B cell (primary cell): ENCODE results near the gene GIMD1. TPM values are rescaled to one million over a fixed set of nuclear protein-coding genes. Genes with fewer than 3 reads are reported as not detected.

Source experiments
- ATAC-seq: fragments of 200-7000 bp; cut with Tn5 transposase; one replicate; pipeline ENCODE4 v1.10.0; 2021; ENCODE audit warnings: low read depth, mild to moderate bottlenecking, moderate number of reproducible peaks, moderate library complexity
- CTCF ChIA-PET: fragments of 350-600 bp; sonication (Branson Sonifier 250); formaldehyde crosslinking; loops from one replicate; lab custom pipeline; 2021; ENCODE audit warnings: antibody characterized with exemption, inconsistent platforms; lab: Charles Lee
- POLR2A ChIA-PET: fragments of 350-600 bp; sonication (Branson Sonifier 250); formaldehyde crosslinking; loops from one replicate; lab custom pipeline; 2021; ENCODE audit warnings: antibody characterized with exemption; lab: Charles Lee
- DNase-seq: peaks from one replicate; pipeline ENCODE4 v3.0.0; 2013
- H2AFZ ChIP-seq: 2 replicates; pipeline ENCODE4 v1.6.1; 2012; ENCODE audit warnings: mild to moderate bottlenecking, low read depth, low read length; ENCODE audit not compliant: insufficient read depth, poor library complexity, severe bottlenecking
- H3K27ac ChIP-seq, 2 donors: 1 replicate in 1 of 2; 2 replicates in 1 of 2; pipeline ENCODE4 v1.5.1; 2012 to 2013; ENCODE audit warnings: low read length in 2 of 2, mild to moderate bottlenecking in 2 of 2, moderate library complexity in 1 of 2
- H3K27me3 ChIP-seq, 4 experiments: fragments of 200-600 bp in 1 of 4; sonication (generic) in 1 of 4; replicated peaks in 1 of 4; 1 replicate in 2 of 4; 2 replicates in 2 of 4; pipeline versions ENCODE4 v1.6.1 to v1.7.0; 2013 to 2016; ENCODE audit warnings: low read length in 3 of 4, mild to moderate bottlenecking in 2 of 4, mixed read lengths in 1 of 4, moderate library complexity in 1 of 4; ENCODE audit not compliant: insufficient read depth in 4 of 4, control insufficient read depth in 3 of 4; ENCODE audit errors: control extremely low read depth in 1 of 4
- H3K36me3 ChIP-seq, 2 experiments: replicated peaks in 1 of 2; 1 replicate in 1 of 2; 2 replicates in 1 of 2; pipeline versions ENCODE4 v1.6.1 to v1.7.1; 2013; ENCODE audit warnings: low read length in 1 of 2; ENCODE audit not compliant: insufficient read depth in 2 of 2, control insufficient read depth in 1 of 2; ENCODE audit errors: control extremely low read depth in 1 of 2, extremely low read depth in 1 of 2
- H3K4me1 ChIP-seq, 2 donors: fragments of 200-600 bp in 1 of 2; sonication (generic) in 1 of 2; 1 replicate in 1 of 2; 2 replicates in 1 of 2; pipeline versions ENCODE4 v1.5.1 to v1.6.1; 2013 to 2017; ENCODE audit warnings: low read length in 2 of 2; ENCODE audit not compliant: control insufficient read depth in 2 of 2, insufficient read depth in 2 of 2
- H3K4me2 ChIP-seq: replicated peaks from 2 replicates; pipeline ENCODE3; 2012; ENCODE audit warnings: mild to moderate bottlenecking, low read depth, low read length; ENCODE audit not compliant: poor library complexity, severe bottlenecking
- H3K4me3 ChIP-seq, 5 experiments: fragments of 200-600 bp in 1 of 5; sonication (generic) in 1 of 5; 1 replicate in 3 of 5; 2 replicates in 2 of 5; pipeline versions ENCODE4 v1.5.1 to v1.7.0; 2011 to 2016; ENCODE audit warnings: low read length in 4 of 5, mild to moderate bottlenecking in 4 of 5, low read depth in 2 of 5, control low read depth in 1 of 5, moderate library complexity in 1 of 5; ENCODE audit not compliant: insufficient read depth in 1 of 5; ENCODE audit errors: control extremely low read depth in 1 of 5, extremely low read depth in 1 of 5
- H3K79me2 ChIP-seq: fragments of 200-600 bp; sonication (generic); one replicate; pipeline ENCODE4 v1.6.0; 2016; ENCODE audit warnings: low read length; ENCODE audit not compliant: control insufficient read depth, insufficient read depth
- H3K9ac ChIP-seq: fragments of 200-600 bp; sonication (generic); 2 replicates; pipeline ENCODE4 v1.6.1; 2017; ENCODE audit warnings: mild to moderate bottlenecking, low read length, moderate library complexity
- H3K9me3 ChIP-seq, 3 donors: one replicate each; pipeline versions ENCODE4 v1.6.1 to v1.7.1; 2013; ENCODE audit warnings: low read length in 2 of 3; ENCODE audit not compliant: control insufficient read depth in 2 of 3, insufficient read depth in 1 of 3; ENCODE audit errors: control extremely low read depth in 1 of 3
- H4K20me1 ChIP-seq: 2 replicates; pipeline ENCODE4 v1.6.0; 2012; ENCODE audit warnings: mild to moderate bottlenecking, low read length; ENCODE audit not compliant: insufficient read depth, control insufficient read depth, poor library complexity, severe bottlenecking
- H3K27ac Mint-ChIP-seq: one replicate; pipeline ENCODE4 v1.8.0; 2021; ENCODE audit warnings: mixed read lengths
- H3K27me3 Mint-ChIP-seq: one replicate; pipeline ENCODE4 v1.8.0; 2021; ENCODE audit warnings: mixed read lengths
- H3K4me1 Mint-ChIP-seq: one replicate; pipeline ENCODE4 v1.8.0; 2021; ENCODE audit warnings: mixed read lengths
- H3K4me3 Mint-ChIP-seq: one replicate; pipeline ENCODE4 v1.8.0; 2021; ENCODE audit warnings: mixed read lengths
- H3K9me3 Mint-ChIP-seq: one replicate; pipeline ENCODE4 v1.8.0; 2022; ENCODE audit warnings: mixed read lengths; ENCODE audit not compliant: insufficient read depth
- EZH2 ChIP-seq: IDR thresholded peaks from 2 replicates; pipeline ENCODE4 v1.6.1; 2012; ENCODE audit warnings: borderline replicate concordance, low read depth, mild to moderate bottlenecking, moderate library complexity, low read length; ENCODE audit not compliant: insufficient read depth, poor library complexity, severe bottlenecking
- WGBS: methylation state at CpG from one replicate; pipeline ENCODE4 v1.1.5; 2013; ENCODE audit warnings: missing lambda C conversion rate; ENCODE audit not compliant: insufficient coverage; 5-methylcytosine and 5-hydroxymethylcytosine counted together
- intact Hi-C: fragments of 100-400 bp; cut with micrococcal nuclease; formaldehyde crosslinking; loops from one replicate; pipeline ENCODE4 v1.10.0; 2022
- polyA plus RNA-seq: library from polyadenylated mRNA; depleted of rRNA; stranded (reverse); fragments of >200 nt; gene quantifications from 2 replicates; pipeline ENCODE4 v1.2.3, GENCODE V29; 2012
- total RNA-seq, 2 donors: library from RNA; stranded (reverse); fragments of 120-200 nt in 1 of 2; gene quantifications; 1 replicate in 1 of 2; 2 replicates in 1 of 2; pipeline versions ENCODE4 v1.2.3 to v1.2.4, GENCODE V29; 2013 to 2022
- TF ChIP-seq, protein P1 (sequence below): fragments of 200-600 bp; IDR thresholded peaks from one replicate; pipeline ENCODE4 v1.8.0; 2022; ENCODE audit warnings: antibody characterized with exemption, mild to moderate bottlenecking

Gene GIMD1
- total and polyA plus RNA-seq, 2 donors (not counting 1 experiment from before 2014, with no cell fraction given) = not detected

DNA sequence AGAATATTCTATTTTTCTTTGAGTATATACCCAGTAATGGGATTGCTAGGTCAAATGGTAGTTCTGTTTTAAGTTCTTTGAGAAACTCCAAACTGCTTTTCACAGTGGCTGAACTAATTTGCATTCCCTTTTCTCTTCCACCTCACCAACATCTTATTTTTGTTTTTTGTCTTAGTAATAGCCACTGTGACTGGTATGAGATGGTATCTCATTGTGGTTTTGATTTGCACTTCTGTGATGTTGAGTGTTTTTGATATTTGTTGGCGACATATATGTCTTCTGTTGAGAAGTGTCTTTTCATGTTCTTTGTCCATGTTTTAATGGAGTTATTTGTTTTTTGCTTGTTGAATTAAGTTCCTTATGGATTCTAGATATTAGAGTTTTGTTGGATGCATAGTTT is 27.8 kb downstream of the GIMD1 start:
- Histone ChIP-seq H4K20me1 (peaks cover 22% of the 10 kb centered on the region), H3K9me3 (peaks cover 2 to 9% (median 6%) of the 10 kb centered on the region in 3 donors), H3K4me1 (peaks cover 0 to 7% of the 10 kb centered on the region in 2 donors), H3K27me3 (no peaks in the 10 kb centered on the region), H3K27ac (no peak overlapping the region), H3K4me2 (no peak overlapping the region), H3K36me3 (peaks cover 18 to 65% of the 10 kb centered on the region in 2 experiments), H3K9ac (no peak overlapping the region), H3K79me2 (peaks cover 36% of the 10 kb centered on the region), H2AFZ (no peak overlapping the region), H3K4me3 (no peak overlapping the region)
- intact Hi-C loops = no loop called here
- H3K27ac Mint-ChIP-seq = no peak overlapping the region
- ATAC-seq (no peak), DNase-seq (no peak)
- no peaks in the 10 kb centered on the region for H3K27me3 Mint-ChIP-seq
- TF ChIP-seq, protein P1, sequence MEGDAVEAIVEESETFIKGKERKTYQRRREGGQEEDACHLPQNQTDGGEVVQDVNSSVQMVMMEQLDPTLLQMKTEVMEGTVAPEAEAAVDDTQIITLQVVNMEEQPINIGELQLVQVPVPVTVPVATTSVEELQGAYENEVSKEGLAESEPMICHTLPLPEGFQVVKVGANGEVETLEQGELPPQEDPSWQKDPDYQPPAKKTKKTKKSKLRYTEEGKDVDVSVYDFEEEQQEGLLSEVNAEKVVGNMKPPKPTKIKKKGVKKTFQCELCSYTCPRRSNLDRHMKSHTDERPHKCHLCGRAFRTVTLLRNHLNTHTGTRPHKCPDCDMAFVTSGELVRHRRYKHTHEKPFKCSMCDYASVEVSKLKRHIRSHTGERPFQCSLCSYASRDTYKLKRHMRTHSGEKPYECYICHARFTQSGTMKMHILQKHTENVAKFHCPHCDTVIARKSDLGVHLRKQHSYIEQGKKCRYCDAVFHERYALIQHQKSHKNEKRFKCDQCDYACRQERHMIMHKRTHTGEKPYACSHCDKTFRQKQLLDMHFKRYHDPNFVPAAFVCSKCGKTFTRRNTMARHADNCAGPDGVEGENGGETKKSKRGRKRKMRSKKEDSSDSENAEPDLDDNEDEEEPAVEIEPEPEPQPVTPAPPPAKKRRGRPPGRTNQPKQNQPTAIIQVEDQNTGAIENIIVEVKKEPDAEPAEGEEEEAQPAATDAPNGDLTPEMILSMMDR = no peak
- no peak for TF ChIP-seq EZH2
- POLR2A ChIA-PET = no interaction called here
- H3K4me3 Mint-ChIP-seq = no peak overlapping the region
- peaks cover 14% of the 10 kb centered on the region for H3K9me3 Mint-ChIP-seq
- WGBS = 100% methylated on average over 1 of the region's 1 CpG
- CTCF ChIA-PET = interaction anchor here (0.6 kb wide), 1 partner anchor 11 kb away, joined by 4 read pairs; no protein-coding TSS in a partner anchor
- H3K4me1 Mint-ChIP-seq = peaks cover 27% of the 10 kb centered on the region

GRCh38 chr4:106339431-106339830 is 29.1 kb downstream of the GIMD1 start:
- Histone ChIP-seq H3K27ac (no peak overlapping the region), H3K4me3 (no peak overlapping the region), H3K4me1 (peaks cover 0 to 7% of the 10 kb centered on the region in 2 donors), H3K36me3 (peaks cover 16 to 65% of the 10 kb centered on the region in 2 experiments), H3K9ac (no peak overlapping the region), H3K4me2 (no peak overlapping the region), H2AFZ (no peak overlapping the region), H3K27me3 (no peaks in the 10 kb centered on the region), H3K79me2 (peaks cover 39% of the 10 kb centered on the region), H3K9me3 (peaks cover 2 to 9% (median 6%) of the 10 kb centered on the region in 3 donors), H4K20me1 (peaks cover 13% of the 10 kb centered on the region)
- DNase-seq (no peak), ATAC-seq (no peak)
- Mint-ChIP-seq H3K4me1 (peaks cover 27% of the 10 kb centered on the region), H3K4me3 (no peak overlapping the region), H3K27ac (no peak overlapping the region), H3K9me3 (peaks cover 14% of the 10 kb centered on the region), H3K27me3 (no peaks in the 10 kb centered on the region)
- ChIA-PET CTCF (no interaction called here), POLR2A (no interaction called here)
- TF ChIP-seq, protein P1 = no peak
- intact Hi-C loops = no loop called here
- WGBS = 100% methylated on average over 1 of the region's 4 CpGs
